ENCODE data around the gene MCM9. TPM values are rescaled to one million over a fixed set of nuclear protein-coding genes. Genes with fewer than 3 reads are reported as not detected.

Gene MCM9
- 14.1 and 14.5 TPM in 2 replicates for total RNA-seq

GRCh38 chr6:118934461-118935330 lies at the start of gene MCM9:
Gene MCM9 (minus strand): TSS chr6:118935159. CDS start chr6:118931723, 3,436 bp downstream.

GRCh38 chr6:118893807-118894424 lies 41.0 kb downstream of the MCM9 start, which contains the start of gene ASF1A:
Gene ASF1A (plus strand): TSS chr6:118894152. CDS start chr6:118894414, 262 bp downstream.

Other genes starting within 250 kb of the MCM9 start
- 10.4 and 14.9 TPM in 2 replicates for gene ASF1A, start 41.0 kb downstream of the MCM9 start, total RNA-seq
- gene FAM184A, start 143.5 kb upstream of the MCM9 start, total RNA-seq = 0.24 TPM in 1 of 2 replicates, not detected in the other